ENCODE results near the gene CUL9. TPM values are rescaled to one million over a fixed set of nuclear protein-coding genes. Genes with fewer than 3 reads are reported as not detected.

CUL9 gene
- total RNA-seq, 4 donors from 2014 or later = 21.5 to 46.6 (median 33.6) TPM

- DNase-seq (ENCODE audit: extremely low spot score) = no peak
- no peaks in the 10 kb centered on the region for H3K4me1 ChIP-seq
- H3K36me3 ChIP-seq = peaks cover 16 to 76% (median 61%) of the 10 kb centered on the region in 4 donors
- H3K4me3 ChIP-seq = no peak overlapping the region
- TF ChIP-seq POLR2A (IDR thresholded peaks at IDR 0.05; ENCODE audit: low read depth) (no peak), POLR2AphosphoS5 (IDR thresholded peaks at IDR 0.05) (no peak), EP300 (IDR thresholded peaks at IDR 0.05) (no peak), CTCF (IDR thresholded peaks at IDR 0.05) (no peak)
- intact Hi-C loops (cut with DNase I) = no loop called here
- H3K27me3 ChIP-seq = no peaks in the 10 kb centered on the region
- H3K9me3 ChIP-seq = no peaks in the 10 kb centered on the region
- 94% methylated on average over 17 of the region's 17 CpGs for WGBS
- H3K27ac ChIP-seq (replicated peaks in 1 of 4) = no peak overlapping the region
Measured at GRCh38 chr6:43203029-43203717, 21.2 kb downstream of the CUL9 start.

DNA sequence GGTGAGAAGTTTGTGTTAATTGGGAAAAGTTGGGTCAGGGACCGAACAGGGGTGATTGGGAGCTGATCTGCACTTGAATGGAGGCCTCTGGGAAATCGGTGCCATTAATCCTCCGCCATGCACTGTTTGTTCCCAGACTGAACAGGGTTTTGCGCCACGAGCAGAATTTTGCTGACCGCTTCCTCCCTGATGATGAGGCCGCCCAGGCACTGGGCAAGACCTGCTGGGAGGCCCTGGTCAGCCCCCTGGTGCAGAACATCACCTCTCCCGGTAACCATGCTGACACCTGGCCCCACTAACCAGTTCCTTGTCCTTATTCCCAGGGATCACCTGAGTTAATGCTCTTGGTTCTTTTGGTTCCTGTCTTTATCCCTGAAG lies 21.7 kb downstream of the CUL9 start:
- peaks cover 13 to 71% (median 56%) of the 10 kb centered on the region in 4 donors for H3K36me3 ChIP-seq
- H3K4me3 ChIP-seq = no peak overlapping the region
- WGBS = 98% methylated on average over 4 of the region's 8 CpGs
- no peak overlapping the region for H3K27ac ChIP-seq (replicated peaks in 1 of 4)
- H3K9me3 ChIP-seq = no peaks in the 10 kb centered on the region
- DNase-seq (ENCODE audit: extremely low spot score) = no peak
- intact Hi-C loops (cut with DNase I) = no loop called here
- H3K4me1 ChIP-seq = no peaks in the 10 kb centered on the region
- TF ChIP-seq POLR2AphosphoS5 (IDR thresholded peaks at IDR 0.05) (no peak), POLR2A (IDR thresholded peaks at IDR 0.05; ENCODE audit: low read depth) (no peak), EP300 (IDR thresholded peaks at IDR 0.05) (no peak), CTCF (IDR thresholded peaks at IDR 0.05) (no peak)
- H3K27me3 ChIP-seq = no peaks in the 10 kb centered on the region

DNA sequence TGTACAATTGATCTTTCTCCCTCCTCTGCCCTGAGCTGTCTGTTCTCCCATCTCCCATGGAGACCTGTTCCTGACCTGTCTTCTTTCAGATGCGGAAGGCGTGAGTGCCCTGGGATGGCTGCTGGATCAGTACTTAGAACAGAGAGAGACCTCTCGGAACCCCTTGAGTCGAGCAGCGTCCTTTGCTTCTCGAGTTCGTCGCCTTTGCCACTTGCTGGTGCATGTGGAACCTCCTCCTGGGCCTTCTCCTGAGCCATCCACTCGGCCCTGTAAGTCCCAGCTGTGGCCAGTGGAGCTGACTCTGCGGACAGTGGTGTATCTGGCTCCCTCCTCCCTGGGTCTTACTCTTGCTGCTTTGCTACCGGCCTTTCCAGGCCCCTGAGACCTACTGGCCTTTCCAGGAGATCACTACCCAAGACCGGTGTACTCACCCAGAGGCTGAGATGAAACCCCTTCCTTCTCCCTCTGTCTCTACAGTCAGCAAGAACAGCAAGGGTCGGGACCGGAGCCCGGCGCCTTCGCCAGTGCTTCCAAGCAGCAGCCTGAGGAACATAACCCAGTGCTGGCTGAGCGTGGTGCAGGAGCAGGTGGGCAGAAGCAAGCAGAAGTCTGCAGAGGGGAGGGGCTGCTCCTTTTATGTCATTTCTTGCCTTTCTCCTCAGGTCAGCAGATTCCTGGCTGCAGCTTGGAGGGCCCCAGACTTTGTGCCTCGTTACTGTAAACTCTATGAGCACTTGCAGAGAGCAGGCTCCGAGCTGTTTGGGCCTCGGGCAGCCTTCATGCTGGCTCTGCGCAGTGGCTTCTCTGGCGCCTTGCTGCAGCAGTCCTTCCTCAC lies 22.5 kb downstream of the CUL9 start:
- H3K27ac ChIP-seq (replicated peaks in 1 of 4) = no peak overlapping the region
- intact Hi-C loops (cut with DNase I) = no loop called here
- no peak for TF ChIP-seq EP300 (IDR thresholded peaks at IDR 0.05)
- 92% methylated on average over 23 of the region's 23 CpGs for WGBS
- H3K4me1 ChIP-seq = no peaks in the 10 kb centered on the region
- H3K4me3 ChIP-seq = no peak overlapping the region
- no peaks in the 10 kb centered on the region for H3K27me3 ChIP-seq
- H3K9me3 ChIP-seq = no peaks in the 10 kb centered on the region
- H3K36me3 ChIP-seq = peaks cover 12 to 71% (median 51%) of the 10 kb centered on the region in 4 donors
- DNase-seq (ENCODE audit: extremely low spot score) = no peak

- no peaks in the 10 kb centered on the region for H3K4me1 ChIP-seq
- no peaks in the 10 kb centered on the region for H3K27me3 ChIP-seq
- no peak overlapping the region for H3K27ac ChIP-seq (replicated peaks in 1 of 4)
- DNase-seq (ENCODE audit: extremely low spot score) = no peak
- peaks cover 12 to 59% (median 39%) of the 10 kb centered on the region in 4 donors for H3K36me3 ChIP-seq
- no peak overlapping the region for H3K4me3 ChIP-seq
- intact Hi-C loops (cut with DNase I) = no loop called here
- H3K9me3 ChIP-seq = no peaks in the 10 kb centered on the region
- TF ChIP-seq POLR2AphosphoS5 (IDR thresholded peaks at IDR 0.05) (no peak), CTCF (IDR thresholded peaks at IDR 0.05) (no peak), EP300 (IDR thresholded peaks at IDR 0.05) (no peak), POLR2A (IDR thresholded peaks at IDR 0.05; ENCODE audit: low read depth) (no peak)
- WGBS = 91% methylated on average over 10 of the region's 10 CpGs
Measured at GRCh38 chr6:43205849-43206248, 23.9 kb downstream of the CUL9 start.

DNA sequence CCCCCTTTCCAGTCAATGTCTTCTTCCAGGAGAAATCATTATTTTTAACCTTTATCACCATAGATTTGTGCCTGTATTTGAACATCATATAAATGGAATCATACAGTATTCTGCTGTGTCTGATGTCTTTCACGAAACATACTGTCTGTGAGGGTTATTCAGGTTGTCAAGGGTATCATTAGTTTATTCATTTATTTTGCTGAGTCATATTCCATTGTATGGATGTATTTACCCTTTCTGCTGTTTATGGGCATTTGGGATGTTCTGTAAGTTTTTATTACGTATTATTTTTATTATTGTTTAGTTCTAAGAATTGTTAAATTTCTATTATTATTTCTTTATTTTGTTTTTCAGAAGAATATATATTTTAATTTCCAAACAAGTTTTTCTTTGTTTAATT lies 25.3 kb downstream of the CUL9 start:
- WGBS = 96% methylated on average over 2 of the region's 2 CpGs

More for the DNA sequence above, 25.3 kb downstream of the CUL9 start:
- TF ChIP-seq EP300 (IDR thresholded peaks at IDR 0.05) (no peak), POLR2A (IDR thresholded peaks at IDR 0.05; ENCODE audit: low read depth) (no peak), CTCF (IDR thresholded peaks at IDR 0.05) (no peak), POLR2AphosphoS5 (IDR thresholded peaks at IDR 0.05) (no peak)
- H3K9me3 ChIP-seq = no peaks in the 10 kb centered on the region
- no peak overlapping the region for H3K4me3 ChIP-seq
- no peak for DNase-seq (ENCODE audit: extremely low spot score)
- no peaks in the 10 kb centered on the region for H3K27me3 ChIP-seq
- H3K4me1 ChIP-seq = no peaks in the 10 kb centered on the region
- H3K27ac ChIP-seq (replicated peaks in 1 of 4) = no peak overlapping the region
- peaks cover 12 to 54% (median 35%) of the 10 kb centered on the region in 4 donors for H3K36me3 ChIP-seq
- intact Hi-C loops (cut with DNase I) = no loop called here
